Measurements from ENCODE around the gene ERCC6.

Gene ERCC6

DNA sequence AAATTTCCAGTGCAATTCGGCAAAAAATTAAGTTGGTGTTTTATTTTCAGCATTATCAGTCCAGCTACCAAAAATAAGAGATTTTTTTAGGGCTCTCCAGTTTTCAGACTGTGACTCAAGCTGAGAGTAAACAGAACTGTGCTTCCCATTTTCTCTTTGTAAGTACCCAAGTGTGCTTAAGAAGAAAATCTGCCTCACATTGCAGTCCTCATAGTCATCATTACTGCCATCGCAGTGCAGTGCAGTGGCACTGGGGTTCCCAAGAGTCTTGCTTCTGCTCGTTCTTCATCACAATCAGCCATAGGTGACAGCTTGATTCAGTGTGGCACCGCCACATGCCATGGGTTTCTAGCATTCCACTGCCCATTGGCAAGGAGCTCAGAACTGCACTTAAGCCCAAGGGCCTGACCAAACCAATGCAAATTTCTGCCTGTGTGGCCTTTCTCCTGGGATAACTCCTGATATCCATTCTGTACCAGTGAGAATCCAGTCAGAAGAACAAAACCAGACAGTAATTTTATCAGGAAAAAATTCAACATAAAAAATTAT lies 25.6 kb upstream of the ERCC6 start:
- no peak for DNase-seq (ENCODE audit: low read depth)
- TF ChIP-seq, protein P1, sequence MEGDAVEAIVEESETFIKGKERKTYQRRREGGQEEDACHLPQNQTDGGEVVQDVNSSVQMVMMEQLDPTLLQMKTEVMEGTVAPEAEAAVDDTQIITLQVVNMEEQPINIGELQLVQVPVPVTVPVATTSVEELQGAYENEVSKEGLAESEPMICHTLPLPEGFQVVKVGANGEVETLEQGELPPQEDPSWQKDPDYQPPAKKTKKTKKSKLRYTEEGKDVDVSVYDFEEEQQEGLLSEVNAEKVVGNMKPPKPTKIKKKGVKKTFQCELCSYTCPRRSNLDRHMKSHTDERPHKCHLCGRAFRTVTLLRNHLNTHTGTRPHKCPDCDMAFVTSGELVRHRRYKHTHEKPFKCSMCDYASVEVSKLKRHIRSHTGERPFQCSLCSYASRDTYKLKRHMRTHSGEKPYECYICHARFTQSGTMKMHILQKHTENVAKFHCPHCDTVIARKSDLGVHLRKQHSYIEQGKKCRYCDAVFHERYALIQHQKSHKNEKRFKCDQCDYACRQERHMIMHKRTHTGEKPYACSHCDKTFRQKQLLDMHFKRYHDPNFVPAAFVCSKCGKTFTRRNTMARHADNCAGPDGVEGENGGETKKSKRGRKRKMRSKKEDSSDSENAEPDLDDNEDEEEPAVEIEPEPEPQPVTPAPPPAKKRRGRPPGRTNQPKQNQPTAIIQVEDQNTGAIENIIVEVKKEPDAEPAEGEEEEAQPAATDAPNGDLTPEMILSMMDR (conservative IDR thresholded peaks at IDR 0.05; ENCODE audit: control insufficient read depth, insufficient read depth, low read depth, low read length) = no peak

DNA sequence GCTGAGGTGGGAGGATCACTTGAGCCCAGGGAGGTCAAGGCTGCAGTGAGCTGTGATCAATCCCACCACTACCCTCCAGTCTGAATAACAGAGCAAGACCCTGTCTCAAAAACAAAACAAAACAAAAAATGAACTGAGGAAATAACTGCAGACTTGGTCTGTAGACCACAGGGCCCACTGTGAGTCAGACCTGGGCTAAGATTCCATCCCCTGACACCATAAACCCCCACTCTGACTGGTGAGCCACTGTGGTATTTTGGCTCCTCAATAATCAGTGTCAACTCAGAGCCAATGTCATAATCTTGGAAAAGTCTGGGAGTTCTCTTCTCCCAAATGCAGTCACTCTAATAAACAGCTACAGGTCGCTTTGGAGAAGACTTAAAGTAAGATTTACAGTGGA lies 24.0 kb upstream of the ERCC6 start:
- H3K4me3 ChIP-seq (ENCODE audit: control insufficient read depth, low read depth, low read length) = no peak overlapping the region
- TF ChIP-seq, protein P1 (conservative IDR thresholded peaks at IDR 0.05; ENCODE audit: control insufficient read depth, insufficient read depth, low read depth, low read length) = no peak
- peak; percentile 46 for DNase-seq (ENCODE audit: low read depth)

More for the DNA sequence above, 25.6 kb upstream of the ERCC6 start:
- no peak overlapping the region for H3K4me3 ChIP-seq (ENCODE audit: control insufficient read depth, low read depth, low read length)

DNA sequence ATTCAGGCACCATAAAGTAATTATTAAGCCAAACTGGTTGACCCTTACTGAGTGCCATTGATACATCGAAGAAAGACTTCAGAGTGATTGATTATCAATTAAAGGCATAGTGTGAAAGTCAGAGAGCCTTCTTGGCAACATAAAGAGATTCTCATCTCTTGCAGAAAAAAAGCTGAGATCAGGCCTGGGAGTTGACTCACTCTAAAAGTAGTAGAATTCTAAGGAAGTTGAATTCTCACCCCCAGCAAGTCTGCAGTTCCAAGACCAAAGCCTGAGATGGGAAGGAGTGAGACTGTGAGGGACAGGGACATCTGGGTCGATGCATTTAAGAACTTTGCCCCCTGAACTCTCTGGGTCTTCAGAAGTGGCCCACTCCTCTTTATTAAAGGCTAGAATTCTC lies 21.6 kb upstream of the ERCC6 start:
- TF ChIP-seq, protein P1 (conservative IDR thresholded peaks at IDR 0.05; ENCODE audit: control insufficient read depth, insufficient read depth, low read depth, low read length) = no peak
- no peak overlapping the region for H3K4me3 ChIP-seq (ENCODE audit: control insufficient read depth, low read depth, low read length)
- DNase-seq (ENCODE audit: low read depth) = no peak

DNA sequence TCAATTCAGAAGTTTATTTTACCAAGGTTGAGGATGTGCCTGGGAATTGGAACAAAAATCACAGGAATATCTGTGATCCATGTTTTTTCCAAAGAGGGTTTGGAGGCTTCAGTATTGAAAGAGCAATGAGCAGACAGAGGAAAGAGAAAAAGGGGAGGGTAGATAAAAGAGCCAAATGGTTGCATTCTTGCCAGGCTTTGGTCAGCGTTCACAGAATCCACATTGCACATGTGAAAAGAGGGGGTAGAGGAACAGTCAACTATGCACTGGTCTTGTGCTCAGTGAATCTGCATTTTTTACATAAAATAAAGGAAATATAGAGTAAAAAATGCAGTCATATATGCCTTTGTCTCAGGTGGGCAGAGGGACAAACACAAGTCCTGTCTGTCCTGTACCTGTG lies 20.6 kb upstream of the ERCC6 start:
- TF ChIP-seq, protein P1 (conservative IDR thresholded peaks at IDR 0.05; ENCODE audit: control insufficient read depth, insufficient read depth, low read depth, low read length) = no peak
- no peak overlapping the region for H3K4me3 ChIP-seq (ENCODE audit: control insufficient read depth, low read depth, low read length)
- no peak for DNase-seq (ENCODE audit: low read depth)

DNA sequence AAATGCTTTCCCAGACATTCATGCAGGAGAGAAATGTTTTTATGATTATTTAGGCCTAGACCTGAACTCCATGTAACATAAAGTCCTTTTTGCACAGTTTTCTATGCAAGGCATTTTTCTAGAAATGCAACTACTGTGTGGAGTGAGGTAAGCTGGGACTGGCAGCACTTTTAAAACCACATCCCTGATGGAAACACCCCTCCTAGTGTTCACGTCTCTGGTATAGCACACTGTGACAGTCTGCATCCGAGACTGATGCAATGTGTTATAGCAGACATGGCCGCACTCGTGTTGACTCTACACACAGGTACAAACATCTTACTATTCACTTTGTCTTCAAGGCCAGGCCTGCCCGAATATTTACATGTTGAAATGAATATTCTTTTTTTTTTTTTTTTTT lies 19.3 kb upstream of the ERCC6 start:
- H3K4me3 ChIP-seq (ENCODE audit: control insufficient read depth, low read depth, low read length) = no peak overlapping the region
- TF ChIP-seq, protein P1 (conservative IDR thresholded peaks at IDR 0.05; ENCODE audit: control insufficient read depth, insufficient read depth, low read depth, low read length) = no peak

DNA sequence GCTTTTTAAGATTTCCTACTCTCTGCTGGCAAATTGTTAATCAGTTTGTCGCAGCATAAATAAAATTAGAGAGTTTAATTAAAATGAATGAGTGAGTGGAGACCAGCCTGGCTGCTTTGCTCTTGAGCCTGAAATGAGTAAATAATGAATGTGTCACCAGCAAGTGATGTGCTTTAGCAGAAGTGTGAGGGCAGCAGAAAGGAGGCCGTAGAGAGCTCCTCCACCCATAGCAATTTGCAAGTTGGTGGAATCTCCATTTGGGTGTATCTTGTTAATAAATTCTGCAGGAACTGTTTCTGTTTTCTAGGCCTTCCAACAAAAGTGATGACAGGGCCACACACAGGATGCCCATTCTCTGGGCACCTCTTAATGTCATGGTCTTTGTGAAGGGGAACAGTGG lies 18.8 kb upstream of the ERCC6 start:
- DNase-seq (ENCODE audit: low read depth) = no peak
- H3K4me3 ChIP-seq (ENCODE audit: control insufficient read depth, low read depth, low read length) = no peak overlapping the region
- TF ChIP-seq, protein P1 (conservative IDR thresholded peaks at IDR 0.05; ENCODE audit: control insufficient read depth, insufficient read depth, low read depth, low read length) = no peak

More for the DNA sequence above, 19.3 kb upstream of the ERCC6 start:
- DNase-seq (ENCODE audit: low read depth) = no peak

DNA sequence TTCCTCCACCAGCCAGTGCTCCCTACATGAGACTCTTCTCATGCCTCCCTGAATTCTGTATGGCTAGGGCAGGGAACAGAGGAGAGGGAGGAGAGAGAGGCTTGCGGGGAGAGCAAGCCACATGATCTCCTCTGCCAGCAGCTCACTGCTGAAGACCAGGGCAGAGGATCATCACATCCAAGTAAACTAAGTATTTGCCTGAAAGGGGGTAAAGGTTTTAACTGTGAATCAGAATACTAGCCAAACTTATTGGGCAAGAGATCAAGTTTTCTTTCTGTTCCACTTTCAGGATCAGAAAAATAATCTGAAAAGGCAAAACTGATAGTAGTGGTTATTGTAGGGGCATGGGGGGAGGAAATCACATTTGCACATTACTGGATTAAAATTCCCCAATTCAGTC lies 17.8 kb upstream of the ERCC6 start:
- DNase-seq (ENCODE audit: low read depth) = peak; percentile 27
- H3K4me3 ChIP-seq (ENCODE audit: control insufficient read depth, low read depth, low read length) = no peak overlapping the region

More for the DNA sequence above, 17.8 kb upstream of the ERCC6 start:
- TF ChIP-seq, protein P1 (conservative IDR thresholded peaks at IDR 0.05; ENCODE audit: control insufficient read depth, insufficient read depth, low read depth, low read length) = no peak

Data from fibroblast of mammary gland (primary cell).